ENCODE measurements around the gene MYRFL.
"Not testable (repeated sequence)": the region's sequence is repeated elsewhere in the genome, so short reads cannot be mapped to it uniquely, and the experiment has no call there.

MYRFL gene

GRCh38 chr12:69994086-69994485 lies 169.1 kb downstream of the MYRFL start:
- not testable (repeated sequence) for DNase-seq

GRCh38 chr12:69994724-69995173 lies 169.7 kb downstream of the MYRFL start:
- no peak for DNase-seq

- DNase-seq, result no peak
Observed at GRCh38 chr12:69996241-69996640, 171.2 kb downstream of the MYRFL start.

GRCh38 chr12:69996722-69997121 lies 171.7 kb downstream of the MYRFL start:
- no peak for DNase-seq

GRCh38 chr12:69998011-69998410 lies 173.0 kb downstream of the MYRFL start:
- no peak for DNase-seq

- no peak for DNase-seq
Observed at GRCh38 chr12:69998922-69999321, 173.9 kb downstream of the MYRFL start.

- DNase-seq, result no peak
Observed at GRCh38 chr12:69999561-69999960, 174.5 kb downstream of the MYRFL start.

- DNase-seq, result no peak
Observed at GRCh38 chr12:70002097-70002911, 177.3 kb downstream of the MYRFL start.

GRCh38 chr12:70002912-70003255 lies 177.9 kb downstream of the MYRFL start:
- DNase-seq, result no peak

- DNase-seq, result no peak
Observed at GRCh38 chr12:70005864-70006618, 181.0 kb downstream of the MYRFL start.

GRCh38 chr12:70006619-70006973 lies 181.6 kb downstream of the MYRFL start:
- no peak for DNase-seq

- DNase-seq, result no peak
Observed at GRCh38 chr12:70007687-70008086, 182.7 kb downstream of the MYRFL start.
